ENCODE data around the gene ADCY5.

The ADCY5 gene

DNA sequence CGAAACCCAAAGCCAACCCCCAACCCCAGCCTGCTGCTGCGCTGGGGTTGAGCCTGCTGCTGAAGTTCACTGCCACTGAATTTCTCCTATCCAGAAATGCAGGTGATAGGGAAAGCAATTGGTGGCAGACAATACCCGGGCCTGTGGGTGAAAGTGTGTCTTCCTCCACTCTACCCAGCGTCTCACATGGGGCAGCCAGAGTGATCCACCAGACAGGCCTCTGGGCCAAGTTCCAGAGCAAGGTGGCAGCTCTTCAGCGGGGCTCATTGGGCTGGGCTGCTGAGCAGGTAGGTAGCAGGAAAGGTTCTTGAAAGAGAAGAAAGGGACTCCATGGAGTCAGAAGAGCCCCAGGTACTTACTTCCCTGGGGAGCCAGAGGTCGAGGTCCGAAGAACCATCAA lies 6.0 kb downstream of the ADCY5 start:
- peak overlapping the region; percentile 57 to 93 for H3K27ac ChIP-seq
- peak overlapping the region; percentile 78 for H3K4me3 ChIP-seq
- TF ChIP-seq, protein P1, sequence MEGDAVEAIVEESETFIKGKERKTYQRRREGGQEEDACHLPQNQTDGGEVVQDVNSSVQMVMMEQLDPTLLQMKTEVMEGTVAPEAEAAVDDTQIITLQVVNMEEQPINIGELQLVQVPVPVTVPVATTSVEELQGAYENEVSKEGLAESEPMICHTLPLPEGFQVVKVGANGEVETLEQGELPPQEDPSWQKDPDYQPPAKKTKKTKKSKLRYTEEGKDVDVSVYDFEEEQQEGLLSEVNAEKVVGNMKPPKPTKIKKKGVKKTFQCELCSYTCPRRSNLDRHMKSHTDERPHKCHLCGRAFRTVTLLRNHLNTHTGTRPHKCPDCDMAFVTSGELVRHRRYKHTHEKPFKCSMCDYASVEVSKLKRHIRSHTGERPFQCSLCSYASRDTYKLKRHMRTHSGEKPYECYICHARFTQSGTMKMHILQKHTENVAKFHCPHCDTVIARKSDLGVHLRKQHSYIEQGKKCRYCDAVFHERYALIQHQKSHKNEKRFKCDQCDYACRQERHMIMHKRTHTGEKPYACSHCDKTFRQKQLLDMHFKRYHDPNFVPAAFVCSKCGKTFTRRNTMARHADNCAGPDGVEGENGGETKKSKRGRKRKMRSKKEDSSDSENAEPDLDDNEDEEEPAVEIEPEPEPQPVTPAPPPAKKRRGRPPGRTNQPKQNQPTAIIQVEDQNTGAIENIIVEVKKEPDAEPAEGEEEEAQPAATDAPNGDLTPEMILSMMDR (IDR thresholded peaks at IDR 0.05): no peak

DNA sequence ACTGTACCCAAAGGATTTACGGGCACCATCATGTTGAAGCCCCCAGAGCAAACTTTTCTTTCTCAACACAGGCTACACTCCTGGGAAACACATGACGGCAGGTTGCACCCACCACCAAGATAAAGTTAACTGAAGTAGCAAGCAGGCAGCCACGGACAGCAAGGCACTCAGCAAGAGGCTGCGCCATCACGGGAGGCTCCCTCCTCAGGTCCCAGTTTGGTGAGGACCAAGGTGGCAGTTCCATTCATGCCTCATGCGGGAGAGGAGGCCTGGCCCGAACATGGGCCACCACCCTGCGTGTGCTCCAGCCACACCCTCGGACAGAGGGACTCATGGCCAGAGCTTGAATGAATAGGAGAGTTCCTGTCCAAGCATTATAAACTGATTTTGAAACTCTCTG lies 6.8 kb downstream of the ADCY5 start:
- TF ChIP-seq, protein P1 (IDR thresholded peaks at IDR 0.05): no peak
- Histone ChIP-seq H3K27ac (peak overlapping the region; percentile 57 to 93), H3K4me3 (peak overlapping the region; percentile 78)

More for the DNA sequence above, 6.0 kb downstream of the ADCY5 start:
- no peak for DNase-seq (ENCODE audit: low spot score)

DNA sequence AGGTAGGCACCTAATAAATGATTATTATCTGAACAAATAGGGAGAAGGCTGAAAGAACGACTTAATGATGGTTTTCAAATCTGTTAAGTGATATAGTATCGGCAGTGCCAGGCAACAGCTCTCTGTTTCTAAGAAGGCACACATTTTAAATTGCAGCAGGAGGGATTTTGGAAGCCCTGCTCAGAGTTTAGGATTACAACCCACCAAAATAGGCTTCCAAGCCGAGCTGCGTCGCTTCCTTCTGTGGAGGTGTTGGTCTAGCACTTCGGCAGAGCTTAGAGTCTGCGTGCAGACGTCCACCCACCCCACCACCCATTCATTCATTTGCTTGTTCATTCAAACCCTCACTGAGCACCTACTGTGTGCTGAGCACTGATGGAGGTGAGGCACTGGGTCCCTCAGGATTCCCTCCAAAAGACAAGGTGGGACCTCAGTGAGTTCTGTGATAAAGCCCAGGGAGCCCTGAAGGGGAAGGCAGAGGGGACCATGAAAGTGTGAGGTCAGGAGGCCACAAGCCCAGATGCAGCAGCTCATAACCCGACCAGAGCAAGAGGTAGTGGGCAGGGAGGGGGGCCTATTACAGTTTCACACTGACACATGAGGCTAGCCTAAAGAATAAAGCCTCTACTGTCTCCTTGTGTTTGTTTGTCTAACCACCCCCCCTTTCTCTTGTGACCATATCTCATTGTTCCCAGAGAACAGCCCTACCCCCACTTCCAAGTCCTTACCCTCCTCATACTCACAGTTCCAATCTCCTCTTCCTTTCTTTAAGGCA lies 8.9 kb downstream of the ADCY5 start:
- H3K27ac ChIP-seq: peak overlapping the region; percentile 34 to 93
- DNase-seq (ENCODE audit: low spot score): no peak
- TF ChIP-seq, protein P1 (IDR thresholded peaks at IDR 0.05): no peak
- no peak overlapping the region for H3K4me3 ChIP-seq

More for the DNA sequence above, 6.8 kb downstream of the ADCY5 start:
- DNase-seq (ENCODE audit: low spot score): no peak

DNA sequence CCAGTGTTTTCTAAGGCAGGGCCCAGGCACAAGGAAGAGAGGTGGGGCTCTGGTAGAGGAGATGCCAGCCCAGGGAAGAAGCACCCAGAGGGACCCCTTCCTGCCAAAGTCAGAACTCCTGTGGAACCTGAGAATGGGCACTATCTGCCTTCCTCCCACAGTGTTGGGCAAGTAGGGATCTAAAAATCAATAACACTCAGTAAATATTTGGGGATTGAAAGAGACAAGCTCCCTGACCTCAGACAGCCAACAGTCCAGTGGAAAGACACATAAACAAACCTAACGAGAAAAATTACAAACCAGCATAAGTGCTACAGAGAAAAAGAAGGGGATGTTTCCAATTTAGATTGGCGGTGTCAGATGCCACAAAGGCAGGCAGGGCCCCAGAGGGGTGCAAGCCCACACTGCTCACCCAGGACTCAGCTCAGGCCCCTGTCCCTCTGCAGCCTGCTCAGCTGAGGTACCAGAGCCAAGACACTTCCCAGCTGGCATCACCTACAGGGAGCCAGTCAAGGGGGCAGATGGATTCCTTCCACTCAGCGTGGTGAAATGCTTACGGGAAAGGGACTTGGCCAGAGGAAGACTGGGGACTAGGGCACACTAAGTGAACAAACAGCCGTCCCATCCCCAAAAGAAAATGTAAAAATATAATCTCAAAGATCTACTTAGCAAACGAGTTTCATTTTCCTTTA lies 15.9 kb downstream of the ADCY5 start:
- DNase-seq (ENCODE audit: low spot score): no peak
- H3K4me3 ChIP-seq: peak overlapping the region; percentile 53
- TF ChIP-seq, protein P1 (IDR thresholded peaks at IDR 0.05): no peak
- peak overlapping the region; percentile 80 to 92 for H3K27ac ChIP-seq

DNA sequence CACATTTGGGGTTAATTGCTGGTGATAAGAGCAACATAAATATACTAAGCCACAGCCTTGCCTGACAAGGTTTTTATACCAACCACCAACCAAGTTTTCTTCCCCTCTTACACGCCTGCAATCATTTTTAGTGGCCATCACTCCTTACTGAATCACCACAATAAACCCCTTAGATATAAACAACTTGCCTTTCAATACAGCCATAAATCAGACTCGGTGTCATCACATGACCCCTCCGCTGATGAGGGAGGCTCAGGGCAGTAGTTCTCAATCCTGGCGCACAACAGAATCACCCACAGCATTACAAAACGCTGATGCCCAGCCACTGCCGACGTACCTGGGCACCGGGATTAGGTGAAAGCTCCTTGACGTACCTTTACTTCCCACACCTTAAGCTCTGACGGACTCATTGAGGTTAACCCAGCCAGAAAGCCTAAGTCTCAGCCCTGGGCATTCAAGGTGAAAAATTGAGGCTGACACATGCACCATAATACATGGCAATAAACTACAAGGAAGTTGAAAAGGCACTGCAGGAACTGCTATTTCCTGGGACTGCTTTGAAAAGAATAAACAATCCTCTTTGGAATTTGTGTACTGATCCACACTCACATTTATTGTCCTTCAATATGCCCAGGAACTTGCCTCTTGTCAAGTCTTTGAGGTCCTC lies 17.1 kb downstream of the ADCY5 start:
- peak overlapping the region; percentile 73 to 80 for H3K27ac ChIP-seq
- no peak for DNase-seq (ENCODE audit: low spot score)
- TF ChIP-seq, protein P1 (IDR thresholded peaks at IDR 0.05): no peak

DNA sequence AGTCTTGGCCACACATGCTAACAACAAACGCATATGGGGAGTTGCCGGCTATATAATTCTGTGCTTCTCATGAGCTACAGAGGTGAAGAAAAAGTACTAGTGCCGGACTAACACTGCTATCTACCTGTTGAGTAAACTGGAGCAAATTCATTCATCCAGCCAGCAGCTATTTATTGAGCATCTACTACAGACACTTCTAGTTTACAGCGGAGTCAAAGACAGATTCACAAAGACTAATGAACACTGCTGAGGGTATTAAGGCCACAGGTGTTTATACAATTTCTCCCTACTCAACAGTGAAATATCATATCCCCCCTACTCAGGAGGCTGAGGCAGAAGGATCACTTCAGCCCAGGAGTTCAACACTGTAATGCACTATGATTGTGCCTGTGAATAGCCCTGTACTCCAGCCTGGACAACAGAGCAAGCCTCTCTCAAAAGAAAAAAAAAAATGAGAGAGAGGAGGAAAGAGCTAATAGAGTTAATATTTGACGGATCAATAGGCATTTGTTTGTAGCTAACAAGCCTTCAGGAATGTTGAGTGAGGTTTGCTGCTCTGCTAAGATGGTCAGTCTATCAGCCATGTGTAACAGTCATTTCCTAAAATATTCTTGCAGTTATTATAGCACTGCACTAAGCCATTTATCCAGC lies 17.8 kb downstream of the ADCY5 start:
- peak overlapping the region; percentile 60 to 73 for H3K27ac ChIP-seq
- DNase-seq (ENCODE audit: low spot score): no peak
- H3K4me3 ChIP-seq: no peak overlapping the region
- TF ChIP-seq, protein P1 (IDR thresholded peaks at IDR 0.05): no peak

More for the DNA sequence above, 17.1 kb downstream of the ADCY5 start:
- H3K4me3 ChIP-seq: no peak overlapping the region

Data from coronary artery (tissue), 2 donors.